ENCODE results near the gene DPPA2.

DPPA2 gene

DNA sequence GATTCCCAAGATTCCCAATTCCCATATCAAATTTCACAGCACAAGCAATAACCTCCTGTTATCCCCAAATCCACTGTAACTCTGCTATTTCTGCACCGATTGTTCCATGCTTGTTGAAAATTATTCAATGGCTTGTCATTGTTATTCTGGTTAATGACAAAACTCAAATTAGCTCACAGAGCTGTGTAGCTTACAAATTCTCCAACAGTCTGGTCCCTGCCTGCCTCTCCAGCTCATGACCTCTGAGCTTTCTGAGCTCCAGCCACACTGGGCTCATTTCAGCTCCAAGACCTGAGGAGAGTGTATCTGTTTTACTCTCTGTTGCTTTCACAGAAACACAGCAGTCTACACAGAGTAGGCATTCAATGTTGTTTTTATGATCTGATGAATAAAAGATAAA, 3.3 kb downstream of the DPPA2 start:
- DNase-seq: no peak

DNA sequence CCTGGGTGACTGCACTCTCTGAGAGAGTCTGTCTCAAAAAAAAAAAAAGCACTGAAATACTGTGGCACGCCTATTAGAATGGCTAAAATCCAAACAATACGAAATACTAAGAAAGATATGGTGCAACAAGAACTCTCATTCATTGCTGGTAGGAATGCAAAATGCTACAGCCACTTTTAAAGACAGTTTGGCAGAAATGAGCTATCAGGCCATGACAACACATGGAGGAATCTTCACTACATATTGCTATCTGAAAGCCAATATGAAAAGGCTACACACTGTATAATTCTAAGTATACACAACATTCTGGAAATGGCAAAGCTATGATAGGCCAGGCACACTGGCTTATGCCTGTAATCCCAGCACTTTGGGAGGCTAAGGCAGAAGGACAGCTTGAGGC, 18.8 kb downstream of the DPPA2 start:
- no peak for DNase-seq

DNA sequence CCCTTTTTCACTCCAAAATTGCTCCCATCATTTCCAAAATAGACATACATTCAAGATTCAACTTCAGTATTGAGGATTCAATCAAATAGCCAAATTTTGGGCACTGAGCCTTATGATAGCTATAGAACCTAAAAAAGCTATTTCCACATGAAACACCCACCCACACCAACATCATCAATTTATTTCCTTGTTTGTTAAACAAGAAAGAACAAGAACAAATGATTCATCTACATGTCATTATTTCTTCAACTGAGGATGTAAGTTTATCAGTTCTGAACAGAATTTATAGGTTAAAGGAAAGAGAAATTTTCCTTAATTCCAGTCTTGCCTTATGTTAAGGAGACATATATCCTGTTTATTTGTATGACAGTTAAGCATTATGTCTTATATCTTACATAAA, 32.2 kb downstream of the DPPA2 start:
- no peak for DNase-seq

DNA sequence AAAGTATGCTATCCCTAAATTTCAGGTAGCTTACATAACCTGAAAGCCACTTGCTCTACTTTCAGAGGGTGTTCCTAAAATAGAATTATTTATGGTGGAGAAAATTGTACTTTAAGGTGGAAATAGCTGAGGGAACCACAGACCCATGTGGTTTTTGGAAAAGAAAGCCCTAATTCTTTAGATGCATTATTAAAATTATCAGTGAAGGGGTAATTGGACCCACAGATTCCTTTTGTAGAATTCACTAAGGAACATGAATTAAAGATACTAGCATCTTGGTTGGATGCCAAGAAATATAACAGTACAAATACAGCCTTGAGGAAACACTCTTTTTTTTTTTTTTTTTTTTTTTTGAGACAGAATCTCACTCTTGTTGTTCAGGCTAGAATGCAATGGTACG, 37.8 kb downstream of the DPPA2 start:
- DNase-seq: no peak

DNA sequence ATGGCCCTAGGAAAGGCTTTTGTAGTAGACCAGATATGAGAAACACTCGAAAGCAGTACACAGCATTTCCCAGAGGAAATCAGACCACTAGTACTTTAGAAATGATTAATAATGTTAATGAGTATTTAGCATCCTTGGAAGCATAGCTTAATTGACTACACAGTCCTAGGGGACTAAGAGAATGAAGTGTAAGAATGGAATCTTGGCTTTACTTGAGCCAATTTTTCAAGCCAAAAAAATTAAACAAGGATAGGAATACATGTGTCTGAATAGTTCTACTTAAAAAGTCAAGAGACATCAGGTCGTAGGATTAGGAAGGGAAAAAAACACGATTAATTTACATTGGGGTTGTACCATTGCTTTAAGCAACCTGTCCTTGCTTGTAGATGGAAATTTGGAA, 38.2 kb downstream of the DPPA2 start:
- no peak for DNase-seq

DNA sequence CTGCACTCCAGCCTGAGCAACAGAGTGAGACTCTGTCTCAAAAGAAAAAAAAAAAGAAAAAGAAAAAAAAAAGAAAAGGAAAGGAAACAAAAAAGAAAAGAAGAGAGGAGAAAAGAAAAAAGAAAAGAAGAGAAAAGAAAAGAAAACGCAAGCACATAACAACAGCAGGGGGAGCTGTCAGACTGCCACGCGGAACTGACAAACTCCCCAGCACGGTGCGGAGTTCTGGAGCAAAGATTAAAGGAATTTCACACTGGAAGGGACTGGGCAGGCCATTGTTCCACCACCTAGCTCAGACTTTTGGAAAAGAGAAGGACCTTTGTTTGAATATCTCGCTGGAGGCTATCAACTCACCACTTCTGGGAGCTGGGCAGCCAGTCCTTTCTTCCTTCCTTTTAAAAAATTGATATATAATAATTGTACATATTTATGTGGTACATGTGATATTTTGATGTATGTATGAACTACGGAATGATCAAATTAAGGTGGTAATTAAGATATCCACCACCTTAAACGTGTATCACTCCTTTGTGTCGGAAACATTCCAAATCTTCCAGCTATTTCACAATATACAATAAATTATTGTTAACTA, 40.5 kb downstream of the DPPA2 start:
- DNase-seq: no peak

DNA sequence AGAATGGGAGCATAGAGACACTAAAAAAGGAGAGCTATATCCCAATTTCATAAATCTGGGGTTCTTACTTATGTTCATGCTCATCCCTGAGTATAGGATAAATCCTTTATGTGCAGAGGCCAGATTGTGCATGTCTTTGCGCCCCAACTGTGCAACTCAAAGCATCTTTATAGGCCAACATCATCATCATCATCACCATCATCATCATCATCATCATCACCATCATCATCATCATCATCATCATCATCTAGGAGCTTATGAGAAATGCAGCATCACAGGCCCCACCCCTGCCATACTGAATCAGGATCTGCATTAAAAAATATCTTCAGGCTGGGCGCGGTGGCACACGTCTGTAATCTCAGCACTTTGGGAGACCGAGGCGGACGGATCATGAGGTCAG, 45.5 kb downstream of the DPPA2 start:
- DNase-seq: no peak

DNA sequence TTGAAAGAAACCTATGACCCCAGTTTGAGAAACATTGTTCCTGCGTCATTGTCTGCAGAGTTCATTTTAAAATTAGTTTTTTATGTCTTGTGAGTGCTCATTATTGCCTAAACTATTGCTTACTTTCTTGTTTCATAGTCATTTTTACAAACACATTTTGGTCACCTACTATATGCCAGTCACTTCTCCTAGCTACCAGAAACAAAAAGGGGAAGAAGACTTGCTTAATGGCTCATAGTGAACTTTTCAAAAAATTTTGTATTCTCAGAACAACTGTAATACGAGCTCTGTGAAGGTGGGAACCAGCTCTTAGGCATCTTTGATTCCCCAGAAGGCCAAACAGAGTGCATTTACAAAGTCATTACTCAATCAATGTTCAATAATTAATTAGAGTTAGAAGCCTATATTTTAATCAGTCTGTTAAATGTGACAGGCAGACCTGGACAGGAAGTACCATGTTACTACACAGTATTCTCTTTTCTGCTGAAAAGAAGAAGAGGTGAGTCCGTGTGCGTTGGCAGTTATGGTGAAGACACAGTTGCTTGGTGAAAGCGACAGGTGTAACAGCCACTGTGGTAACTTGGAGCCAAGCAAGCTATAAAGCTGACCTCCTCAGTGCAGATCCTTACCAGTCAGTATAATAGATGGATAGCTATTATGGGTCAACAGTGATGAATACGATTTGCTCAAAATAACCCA, 46.6 kb downstream of the DPPA2 start:
- DNase-seq: no peak

DNA sequence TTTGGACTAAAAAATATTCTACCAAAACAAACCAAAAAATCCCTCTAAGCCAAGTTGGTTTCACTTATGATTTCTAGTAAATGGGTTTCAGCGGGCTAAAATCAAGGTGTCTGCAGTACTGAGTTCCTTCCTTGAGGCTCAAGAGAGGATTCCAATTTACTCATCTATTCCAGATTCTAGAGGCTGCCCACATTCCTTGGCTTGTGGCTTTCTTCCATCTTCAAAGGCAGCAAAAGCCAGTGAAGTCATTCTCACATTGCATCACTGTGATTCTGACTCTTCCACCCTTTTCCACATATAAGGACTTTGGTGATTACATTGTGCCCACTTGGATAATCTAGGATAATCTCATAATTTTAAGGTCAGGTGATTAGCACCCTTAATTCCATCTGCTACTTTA, 48.1 kb downstream of the DPPA2 start:
- DNase-seq: no peak

DNA sequence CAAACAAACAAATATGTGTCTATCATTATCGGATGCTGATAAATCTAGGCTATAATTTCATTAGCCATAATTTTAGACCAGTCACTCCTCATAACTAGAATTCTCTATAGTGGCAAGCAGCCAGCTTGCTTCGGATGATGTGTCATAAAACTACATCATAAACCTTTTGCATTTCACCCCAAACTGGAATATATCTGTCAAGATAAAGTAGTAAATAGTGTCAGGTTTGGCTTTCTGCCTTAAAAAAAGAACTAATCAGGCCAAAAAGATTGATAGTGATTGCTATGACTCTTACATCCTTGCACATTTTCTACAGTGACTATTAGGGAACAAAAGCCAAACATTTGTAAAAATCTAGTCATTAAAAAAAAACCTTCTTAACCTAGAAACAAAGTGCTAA, 51.0 kb downstream of the DPPA2 start:
- DNase-seq: no peak

DNA sequence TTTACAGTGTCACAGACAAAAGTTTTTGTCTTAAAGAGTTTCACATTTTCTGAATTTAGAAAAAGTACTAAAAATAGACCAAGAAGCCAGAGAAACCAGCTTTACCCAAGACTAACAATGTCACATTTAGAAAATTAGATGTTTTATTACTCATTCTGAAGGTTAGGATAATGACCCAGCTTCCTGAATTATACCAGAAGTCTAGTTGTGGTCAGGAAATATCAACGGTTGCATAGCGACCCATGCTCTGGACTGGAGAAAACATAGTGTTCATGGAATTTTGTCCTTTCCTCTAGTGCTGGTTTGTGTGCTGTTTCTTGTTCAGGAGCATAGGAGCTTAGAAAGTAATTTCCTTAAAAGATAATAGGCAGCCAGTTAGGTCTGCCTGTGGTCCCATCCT, 59.0 kb downstream of the DPPA2 start:
- no peak for DNase-seq

DNA sequence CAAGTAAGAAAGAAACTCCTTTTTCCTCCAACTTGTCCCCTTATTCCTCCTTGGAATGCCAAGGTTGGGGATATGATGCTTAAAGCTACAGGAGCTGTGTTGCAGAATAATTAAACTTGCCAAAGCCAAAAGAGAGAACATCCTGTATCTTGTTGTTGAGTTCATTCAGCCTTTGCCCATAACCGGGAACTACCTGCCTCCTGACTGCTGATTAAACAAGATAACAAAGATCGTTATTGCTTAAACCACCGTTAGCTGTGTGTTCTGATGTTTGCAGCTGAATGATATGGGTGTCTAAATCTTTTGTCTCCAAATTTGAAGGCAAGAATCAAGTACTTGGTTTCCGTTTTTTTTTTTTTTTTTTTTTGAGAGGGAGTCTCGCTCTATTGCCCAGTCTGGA, 61.5 kb downstream of the DPPA2 start:
- DNase-seq: no peak

DNA sequence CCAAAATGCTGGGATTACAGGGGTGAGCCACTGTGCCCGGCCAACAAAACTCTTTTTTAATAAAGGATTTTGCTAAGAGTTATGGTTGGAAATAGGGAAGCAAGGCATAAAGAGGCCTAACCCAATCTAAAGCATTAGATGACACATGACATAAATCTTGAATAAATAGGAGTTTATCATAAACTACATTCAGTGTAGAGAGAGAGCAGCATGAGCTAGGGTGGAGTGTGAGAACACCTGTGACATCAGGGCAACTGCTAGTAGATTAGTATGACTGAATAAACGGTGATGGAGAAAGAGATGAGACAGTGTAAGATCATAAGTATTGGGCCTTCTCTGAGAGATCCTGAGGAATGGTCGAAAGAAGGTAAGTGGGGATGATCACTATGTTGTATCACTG, 63.7 kb downstream of the DPPA2 start:
- no peak for DNase-seq
